Measurements from ENCODE around the gene USF2.

DNA sequence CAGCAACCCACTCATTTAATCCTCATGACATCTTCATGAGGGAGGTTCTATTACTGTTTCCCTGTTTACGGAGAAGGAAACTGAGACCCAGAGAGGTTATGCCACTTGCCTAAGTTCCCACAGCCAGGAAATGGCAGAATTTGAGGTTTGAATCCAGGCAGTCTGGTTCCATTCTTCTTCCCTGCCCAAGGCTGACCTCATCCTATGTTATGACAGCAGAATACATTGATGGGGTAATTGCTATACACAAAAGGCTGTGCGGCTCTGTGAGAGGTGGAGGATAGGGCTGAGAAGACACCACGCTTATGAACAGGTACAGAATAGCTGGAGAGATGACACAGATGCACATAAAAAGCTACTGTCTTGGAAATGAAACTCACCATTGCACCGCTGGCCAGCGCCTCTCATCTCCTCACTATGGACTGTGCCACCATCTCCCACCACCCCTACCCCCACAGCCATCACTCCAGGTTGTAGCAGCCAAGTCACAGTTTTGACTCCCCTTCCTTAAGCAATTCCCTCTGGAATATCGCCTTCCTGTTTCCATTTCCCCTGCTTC, 34.7 kb downstream of the USF2 start:
- TF ChIP-seq POLR2A (IDR thresholded peaks at IDR 0.05), result no peak
- TF ChIP-seq, protein P1, sequence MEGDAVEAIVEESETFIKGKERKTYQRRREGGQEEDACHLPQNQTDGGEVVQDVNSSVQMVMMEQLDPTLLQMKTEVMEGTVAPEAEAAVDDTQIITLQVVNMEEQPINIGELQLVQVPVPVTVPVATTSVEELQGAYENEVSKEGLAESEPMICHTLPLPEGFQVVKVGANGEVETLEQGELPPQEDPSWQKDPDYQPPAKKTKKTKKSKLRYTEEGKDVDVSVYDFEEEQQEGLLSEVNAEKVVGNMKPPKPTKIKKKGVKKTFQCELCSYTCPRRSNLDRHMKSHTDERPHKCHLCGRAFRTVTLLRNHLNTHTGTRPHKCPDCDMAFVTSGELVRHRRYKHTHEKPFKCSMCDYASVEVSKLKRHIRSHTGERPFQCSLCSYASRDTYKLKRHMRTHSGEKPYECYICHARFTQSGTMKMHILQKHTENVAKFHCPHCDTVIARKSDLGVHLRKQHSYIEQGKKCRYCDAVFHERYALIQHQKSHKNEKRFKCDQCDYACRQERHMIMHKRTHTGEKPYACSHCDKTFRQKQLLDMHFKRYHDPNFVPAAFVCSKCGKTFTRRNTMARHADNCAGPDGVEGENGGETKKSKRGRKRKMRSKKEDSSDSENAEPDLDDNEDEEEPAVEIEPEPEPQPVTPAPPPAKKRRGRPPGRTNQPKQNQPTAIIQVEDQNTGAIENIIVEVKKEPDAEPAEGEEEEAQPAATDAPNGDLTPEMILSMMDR (IDR thresholded peaks at IDR 0.05), result no peak
- no peak for TF ChIP-seq EP300 (IDR thresholded peaks at IDR 0.05)
